Posterior vena cava (tissue), 2 donors: ENCODE data around the gene CCDC148. TPM values are rescaled to one million over a fixed set of nuclear protein-coding genes. Genes with fewer than 3 reads are reported as not detected.
"Not testable (repeated sequence)": the region's sequence is repeated elsewhere in the genome, so short reads cannot be mapped to it uniquely, and the experiment has no call there.

Source experiments
- DNase-seq: peaks from one replicate; pipeline ENCODE4 v3.0.0-alpha.2; 2020; ENCODE audit warnings: low spot score
- intact Hi-C, 2 donors: fragments of 100-400 bp; cut with DNase I; formaldehyde crosslinking; loops; one replicate each; pipeline versions ENCODE4 v1.14.1 to v1.14.2; 2022 to 2023
- total RNA-seq, 2 donors: library from RNA; stranded (reverse); fragmentation: NEBNext Ultra II Directional; extraction: Animal tissue kit (Norgen Biotek cat#: 25700); gene quantifications; one replicate each; pipeline ENCODE4 v1.2.1, GENCODE V29; 2021
- donor health status: DM: yes; HTN: yes; CAD: no.
- donor health status: DM: yes; HTN: yes; CAD: no.

Gene CCDC148
- total RNA-seq, 2 donors from 2014 or later: 0.43 to 0.79 TPM

DNA sequence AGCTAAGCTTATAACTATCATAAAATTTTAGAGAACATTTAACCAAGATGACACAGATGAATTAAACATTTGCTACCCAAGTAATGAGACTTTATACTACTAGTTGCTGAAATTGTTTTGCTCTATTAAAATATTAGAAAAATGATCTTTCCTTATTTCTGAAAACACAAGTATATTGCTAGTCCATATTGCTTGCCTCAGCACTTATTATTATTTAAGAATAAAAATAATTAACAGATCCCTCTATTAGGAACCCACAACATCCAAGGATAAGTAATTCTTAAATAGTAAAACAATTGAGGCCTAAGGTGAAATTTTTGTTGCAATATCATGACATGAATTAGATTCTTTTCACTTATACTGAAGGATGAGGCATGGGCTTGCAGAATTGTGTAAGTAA is 65.2 kb downstream of the CCDC148 start:
- DNase-seq: no peak
- intact Hi-C loops: no loop called here

DNA sequence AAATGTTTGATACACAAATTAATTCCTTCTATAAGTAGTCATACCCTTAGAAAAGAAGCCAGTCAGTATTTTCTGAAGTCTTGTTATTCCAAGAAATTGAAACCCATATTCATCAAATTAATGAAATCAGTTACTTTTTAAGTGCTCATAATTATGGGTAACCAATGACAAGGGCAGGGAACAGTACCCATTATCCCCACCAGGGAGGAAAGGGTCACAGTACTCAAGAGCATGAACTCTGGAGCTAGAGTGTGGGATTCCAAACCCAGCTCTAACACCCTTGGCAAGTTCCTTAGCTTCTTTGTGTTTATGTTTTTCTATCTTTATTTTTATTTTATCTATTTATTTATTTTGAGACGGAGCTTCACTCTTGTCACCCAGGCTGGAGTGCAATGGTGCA is 68.4 kb downstream of the CCDC148 start:
- intact Hi-C loops: no loop called here
- no peak for DNase-seq

DNA sequence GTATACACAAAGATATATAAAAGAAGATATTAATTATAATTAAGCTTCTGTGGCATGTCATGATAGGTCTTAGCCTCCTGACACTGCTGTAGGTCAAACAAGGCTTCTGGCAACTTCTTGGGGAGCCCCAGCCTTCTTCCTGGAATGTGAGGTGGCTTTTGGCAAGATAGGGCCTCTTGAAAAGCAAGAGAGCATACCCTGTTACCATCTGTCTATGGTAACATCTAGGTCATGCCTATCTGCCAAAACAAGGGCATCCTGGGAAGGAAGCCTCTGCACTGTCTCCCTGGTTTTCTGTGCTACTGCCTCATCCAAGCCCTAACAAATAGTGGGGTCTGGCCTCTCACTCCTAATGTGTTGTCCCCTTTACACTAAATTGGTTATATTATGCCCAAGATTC is 70.9 kb downstream of the CCDC148 start:
- no peak for DNase-seq
- intact Hi-C loops: no loop called here

DNA sequence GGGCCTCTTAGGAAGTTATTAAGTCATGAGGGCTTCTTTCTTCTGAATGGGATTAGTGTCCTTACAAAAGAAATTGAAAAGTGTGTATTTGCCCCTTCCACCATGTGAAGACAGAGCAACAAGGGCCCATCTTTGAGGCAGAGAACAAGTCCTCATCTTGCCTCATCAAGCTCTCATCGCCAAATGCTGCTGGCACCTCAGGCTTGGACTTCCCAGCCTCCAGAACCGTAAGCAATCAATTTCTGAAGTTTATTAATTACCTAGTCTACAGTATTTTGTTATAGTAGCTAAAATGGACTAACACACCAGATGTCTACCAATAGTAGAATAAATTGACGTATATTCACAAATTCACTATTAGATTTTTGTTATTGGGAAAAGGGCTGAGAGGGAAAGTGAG is 74.6 kb downstream of the CCDC148 start:
- intact Hi-C loops: no loop called here
- DNase-seq: no peak

DNA sequence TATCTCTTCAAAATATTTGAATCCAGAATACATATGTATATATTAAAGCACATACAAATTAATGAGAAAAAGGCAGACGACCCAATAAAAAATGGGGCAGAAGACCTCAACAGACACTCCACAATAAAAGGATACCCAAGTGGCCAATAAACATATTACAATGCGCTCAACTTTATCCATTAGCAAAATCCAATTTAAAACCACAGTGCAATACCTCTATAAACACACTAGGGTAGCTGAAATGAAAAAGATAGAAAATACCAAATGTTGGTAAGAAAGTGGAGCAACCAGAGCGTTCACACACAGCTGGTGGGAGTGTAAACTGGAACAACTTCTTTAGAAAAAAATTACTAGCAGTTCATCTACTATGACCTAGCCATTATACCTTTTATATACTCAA is 75.3 kb downstream of the CCDC148 start:
- intact Hi-C loops: no loop called here
- no peak for DNase-seq

DNA sequence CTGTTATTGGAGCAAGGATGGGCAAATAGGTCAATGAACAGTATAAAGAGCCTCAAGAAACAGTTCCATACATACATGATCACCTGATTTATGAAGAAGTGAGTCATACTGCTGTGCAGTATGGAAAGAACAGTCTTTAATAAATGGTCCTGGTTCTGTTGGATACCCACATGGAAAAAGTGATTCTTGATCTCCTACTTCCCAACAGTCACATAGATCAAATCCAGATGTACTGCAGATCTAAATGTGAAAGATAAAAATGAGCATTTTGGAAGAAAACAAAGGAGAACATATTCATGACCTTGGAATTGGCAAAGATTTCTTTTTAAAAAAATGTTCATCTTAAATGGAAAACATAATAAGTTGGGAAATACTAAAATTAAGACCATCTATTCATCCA is 75.8 kb downstream of the CCDC148 start:
- DNase-seq: no peak
- intact Hi-C loops: no loop called here

DNA sequence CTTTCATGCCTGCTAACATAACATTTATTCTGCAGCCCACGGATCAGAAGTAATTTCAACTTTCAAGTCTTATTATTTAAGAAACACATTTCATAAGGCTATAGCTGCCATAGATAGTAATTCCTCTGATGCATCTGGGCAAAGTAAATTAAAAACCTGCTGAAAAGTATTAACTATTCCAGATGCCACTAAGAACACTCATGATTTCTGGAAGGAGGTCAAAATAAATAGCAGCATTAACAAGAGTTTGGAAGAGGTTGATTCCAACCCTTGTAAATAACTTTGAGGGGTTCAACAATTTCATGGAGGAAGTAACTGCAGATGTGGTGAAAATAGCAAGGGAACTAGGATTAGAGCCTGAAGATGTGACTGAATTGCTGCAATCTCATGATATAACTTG is 77.6 kb downstream of the CCDC148 start:
- intact Hi-C loops: no loop called here
- no peak for DNase-seq

DNA sequence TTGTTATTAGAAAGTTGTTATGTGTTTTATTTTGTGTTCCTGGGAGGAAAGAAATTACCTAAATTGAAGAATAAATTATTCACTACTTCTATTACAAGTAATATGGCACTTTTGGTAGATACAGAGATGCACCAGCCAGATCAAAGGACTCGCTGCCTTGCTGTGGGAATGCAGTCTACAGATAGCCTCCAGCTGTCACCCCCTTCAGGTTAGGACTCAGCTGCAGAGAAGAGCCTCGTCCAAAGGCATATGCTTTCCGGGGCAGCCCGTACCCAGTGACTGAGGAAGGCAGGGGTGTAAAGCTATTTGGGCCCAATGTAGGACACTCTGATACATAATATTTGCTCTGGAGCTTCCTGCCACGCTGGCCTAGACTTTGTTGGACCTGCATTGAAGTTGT is 90.2 kb downstream of the CCDC148 start:
- intact Hi-C loops: no loop called here
- DNase-seq: no peak

DNA sequence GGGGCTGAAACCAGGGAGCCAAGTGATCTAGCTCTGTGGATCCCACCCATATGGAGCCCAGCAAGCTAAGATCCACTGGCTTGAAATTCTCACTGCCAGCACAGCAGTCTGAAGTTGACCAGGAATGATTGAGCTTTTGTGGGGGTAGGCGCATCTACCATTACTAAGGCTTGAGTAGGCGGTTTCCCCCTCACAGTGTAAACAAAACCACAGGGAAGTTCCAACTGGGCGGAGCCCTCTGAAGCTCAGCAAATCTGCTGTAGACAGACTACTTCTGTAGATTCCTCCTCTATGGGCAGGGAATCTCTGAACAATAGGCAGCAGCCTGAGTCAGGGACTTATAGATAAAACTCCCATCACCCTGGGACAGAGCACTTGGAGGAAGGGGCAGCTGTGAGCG is 96.7 kb downstream of the CCDC148 start:
- intact Hi-C loops: no loop called here
- no peak for DNase-seq

DNA sequence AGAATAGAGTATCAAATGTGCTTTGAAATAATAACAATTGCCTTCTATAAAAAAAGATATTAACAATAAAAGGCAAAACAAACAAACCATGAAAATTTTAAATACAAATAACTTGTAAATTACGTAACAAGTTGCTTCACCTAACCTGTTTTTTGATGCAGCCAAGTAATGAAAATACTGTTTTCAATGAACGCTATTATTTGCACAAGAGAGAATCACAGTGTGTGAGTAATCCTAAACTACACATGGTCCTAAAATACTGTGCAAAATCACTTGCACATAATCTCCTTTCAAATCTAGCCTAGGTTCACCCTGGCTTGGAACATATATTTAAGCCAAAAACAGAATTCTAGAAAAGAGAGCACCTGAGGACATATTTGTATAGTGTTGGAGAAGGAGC is 98.9 kb downstream of the CCDC148 start:
- no peak for DNase-seq
- intact Hi-C loops: no loop called here

DNA sequence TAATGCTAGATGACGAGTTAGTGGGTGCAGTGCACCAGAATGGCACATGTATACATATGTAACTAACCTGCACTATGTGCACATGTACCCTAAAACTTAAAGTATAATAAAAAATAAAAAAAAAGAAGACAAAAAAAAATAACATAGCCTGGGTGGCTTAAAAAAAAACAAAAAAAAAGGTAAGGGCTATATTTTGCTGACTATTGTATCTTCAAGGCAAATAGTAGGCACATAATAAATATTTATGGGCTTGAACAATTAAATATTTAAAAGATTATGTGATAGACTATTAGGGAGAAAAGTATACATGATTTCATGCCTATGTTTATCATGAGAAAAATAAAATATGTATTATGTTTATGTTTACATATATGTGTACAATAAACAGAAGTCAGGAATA is 99.4 kb downstream of the CCDC148 start:
- no peak for DNase-seq
- intact Hi-C loops: no loop called here

DNA sequence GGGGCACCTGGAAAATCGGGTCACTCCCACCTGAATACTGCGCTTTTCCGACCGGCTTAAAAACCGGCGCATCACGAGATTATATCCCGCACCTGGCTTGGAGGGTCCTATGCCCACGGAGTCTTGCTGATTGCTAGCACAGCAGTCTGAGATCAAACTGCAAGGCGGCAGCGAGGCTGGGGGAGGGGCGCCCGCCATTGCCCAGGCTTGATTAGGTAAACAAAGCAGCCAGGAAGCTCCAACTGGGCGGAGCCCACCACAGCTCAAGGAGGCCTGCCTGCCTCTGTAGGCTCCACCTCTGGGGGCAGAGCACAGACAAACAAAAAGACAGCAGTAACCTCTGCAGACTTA is 105.1 kb downstream of the CCDC148 start:
- DNase-seq, intact Hi-C loops: not testable (repeated sequence)

DNA sequence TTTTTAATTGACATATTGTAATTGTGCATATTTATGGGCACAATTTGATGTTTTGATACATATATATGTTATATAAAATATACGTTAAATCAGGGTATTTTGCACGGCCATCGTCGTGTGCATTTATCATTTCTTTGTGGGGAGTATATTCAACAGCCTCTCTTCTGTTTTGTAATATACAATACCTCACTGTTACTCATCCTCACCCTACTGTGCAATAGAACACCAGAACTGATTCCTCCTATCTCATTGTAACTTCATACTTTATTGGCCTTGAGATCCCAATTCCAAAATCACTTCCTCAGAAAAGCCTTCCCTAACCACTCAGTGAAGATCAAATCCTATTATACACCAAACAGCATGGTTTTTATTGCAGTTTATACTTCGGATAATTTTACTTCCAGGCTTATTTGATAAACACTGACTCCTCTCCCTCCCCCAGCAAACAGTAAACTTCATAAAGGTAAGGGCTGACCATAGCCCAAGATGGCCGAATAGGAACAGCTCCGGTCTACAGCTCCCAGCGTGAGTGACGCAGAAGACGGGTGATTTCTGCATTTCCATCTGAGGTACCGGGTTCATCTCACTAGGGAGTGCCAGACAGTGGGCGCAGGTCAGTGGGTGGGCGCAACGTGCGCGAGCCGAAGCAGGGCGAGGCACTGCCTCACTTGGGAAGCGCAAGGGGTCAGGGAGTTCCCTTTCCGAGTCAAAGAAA is 105.6 kb downstream of the CCDC148 start:
- DNase-seq, intact Hi-C loops: not testable (repeated sequence)

DNA sequence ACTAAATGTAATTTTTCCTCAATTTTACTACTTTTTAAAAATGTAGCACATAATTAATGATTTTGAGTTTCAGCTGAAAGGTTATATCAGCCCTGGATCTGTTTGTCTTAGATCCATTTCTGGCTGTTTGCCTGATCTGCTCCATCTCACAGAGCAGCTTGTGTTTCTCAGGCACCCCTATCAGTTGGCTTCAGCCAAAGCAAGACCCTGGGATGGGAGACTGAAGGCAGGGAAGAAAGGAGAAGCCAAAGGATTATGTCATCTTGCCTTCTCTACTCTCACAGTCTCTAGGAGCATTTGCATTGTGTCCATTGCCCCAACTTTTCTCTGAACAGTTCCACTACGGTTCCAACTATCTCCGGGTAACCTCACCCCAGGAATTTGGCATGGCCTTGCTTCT is 110.5 kb downstream of the CCDC148 start:
- no peak for DNase-seq
- intact Hi-C loops: no loop called here

DNA sequence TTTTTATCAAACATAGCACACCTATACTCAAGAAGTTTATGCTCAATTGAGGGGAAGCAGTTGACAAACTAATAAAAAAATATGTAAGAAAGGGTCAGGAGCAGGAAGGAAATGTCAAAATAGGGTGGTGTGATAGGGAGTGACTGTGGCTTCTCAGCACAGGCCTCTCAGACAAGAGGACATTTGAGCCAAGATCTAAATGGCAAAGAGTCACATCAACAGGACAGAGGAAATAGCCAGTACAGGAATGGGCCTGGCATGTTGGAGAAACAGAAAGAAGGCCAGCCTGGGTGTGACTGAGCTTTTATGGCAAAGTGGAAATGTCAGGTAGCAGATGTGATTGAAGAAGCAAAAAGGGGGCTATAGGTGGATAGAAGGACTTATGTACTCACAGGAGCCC is 117.0 kb downstream of the CCDC148 start:
- DNase-seq: no peak
- intact Hi-C loops: no loop called here

DNA sequence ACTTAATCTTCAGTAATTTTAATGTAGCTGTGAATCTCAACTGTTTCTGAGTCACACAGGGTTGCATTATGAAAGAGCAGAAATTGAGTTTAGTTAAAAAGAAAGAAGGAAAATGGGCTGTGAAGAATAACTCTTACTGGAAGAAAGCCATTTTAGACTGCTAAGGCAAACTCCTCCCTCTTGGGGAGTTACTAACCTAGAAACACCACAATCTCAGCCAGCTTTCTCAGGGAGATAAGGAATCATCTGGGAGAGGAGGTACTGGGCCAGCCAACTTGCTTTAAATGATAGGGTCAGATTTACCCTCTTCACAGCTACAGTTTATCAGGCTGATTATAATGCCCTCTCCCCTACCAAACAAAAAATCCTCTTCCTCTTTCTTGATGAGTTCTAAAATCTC is 119.5 kb downstream of the CCDC148 start:
- intact Hi-C loops: no loop called here
- DNase-seq: no peak

DNA sequence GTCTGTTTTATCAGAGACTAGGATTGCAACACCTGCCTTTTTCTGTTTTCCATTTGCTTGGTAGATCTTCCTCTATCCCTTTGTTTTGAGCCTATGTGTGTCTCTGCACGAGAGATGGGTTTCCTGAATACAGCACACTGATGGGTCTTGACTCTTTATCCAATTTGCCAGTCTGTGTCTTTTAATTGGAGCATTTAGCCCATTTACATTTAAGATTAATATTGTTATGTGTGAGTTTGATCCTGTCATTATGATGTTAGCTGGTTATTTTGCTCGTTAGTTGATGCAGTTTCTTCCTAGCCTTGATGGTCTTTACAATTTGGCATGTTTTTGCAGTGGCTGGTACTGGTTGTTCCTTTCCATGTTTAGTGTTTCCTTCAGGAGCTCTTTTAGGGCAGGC is 124.8 kb downstream of the CCDC148 start:
- DNase-seq, intact Hi-C loops: not testable (repeated sequence)

DNA sequence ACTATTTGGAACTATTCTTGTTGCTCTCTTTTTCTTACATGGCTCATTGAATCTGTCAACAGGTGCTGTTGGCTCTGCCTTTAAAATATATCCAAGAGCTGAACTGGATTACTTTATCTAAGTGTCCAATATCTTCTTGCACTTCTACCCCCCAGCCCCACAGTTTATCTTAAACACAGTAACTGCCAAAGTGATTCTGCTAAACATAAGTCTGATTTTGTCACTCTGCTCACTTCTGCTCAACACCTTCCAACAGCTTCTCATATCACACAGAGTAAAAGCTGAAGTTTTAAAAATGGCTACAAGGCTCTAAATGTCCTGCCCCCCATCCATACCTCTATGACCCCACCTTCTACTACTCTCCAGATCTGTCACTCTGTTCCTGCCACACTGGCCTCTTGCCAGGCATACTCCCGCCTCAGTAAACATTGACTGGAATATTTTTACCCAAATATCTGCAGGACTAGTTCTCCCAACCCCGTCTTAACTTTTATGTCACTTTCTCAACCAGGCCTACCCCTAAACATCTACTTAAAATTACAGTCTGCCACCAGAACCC is 130.7 kb downstream of the CCDC148 start:
- intact Hi-C loops: no loop called here

DNA sequence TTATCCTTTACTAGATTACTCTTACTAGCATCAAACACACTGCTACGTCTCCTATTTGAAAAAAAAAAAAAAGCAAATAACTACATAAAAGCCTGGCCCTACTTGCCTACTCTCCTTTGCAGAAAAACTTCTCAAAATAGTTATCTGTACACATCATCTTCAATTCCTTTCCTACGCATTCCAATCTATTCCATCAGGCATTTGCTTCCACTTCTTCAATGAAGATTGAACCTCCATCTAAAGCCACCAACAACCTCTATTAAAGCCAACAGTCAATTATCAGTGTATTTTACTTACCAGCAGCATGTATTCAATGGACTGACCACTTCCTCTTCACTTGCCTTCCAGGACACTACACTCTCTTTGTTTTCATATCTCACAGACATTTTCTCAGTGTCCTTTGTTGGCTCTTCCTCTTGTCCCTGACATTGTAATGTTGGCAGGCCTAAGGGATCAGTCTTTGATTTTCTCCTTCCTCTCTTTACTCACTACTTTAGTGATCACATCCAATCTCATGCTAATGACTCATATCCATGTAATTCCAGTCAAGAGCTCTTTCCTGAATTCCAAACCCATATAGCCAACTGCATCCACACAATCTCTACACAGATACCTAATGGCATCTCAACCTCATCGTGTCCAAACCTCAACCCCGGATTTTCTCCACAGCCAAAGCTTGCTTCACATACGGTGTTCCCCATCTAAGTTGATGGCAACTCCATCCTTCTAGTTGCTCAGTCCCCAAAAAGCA is 131.3 kb downstream of the CCDC148 start:
- intact Hi-C loops: no loop called here
- no peak for DNase-seq

More for the DNA sequence above, 130.7 kb downstream of the CCDC148 start:
- DNase-seq: no peak

DNA sequence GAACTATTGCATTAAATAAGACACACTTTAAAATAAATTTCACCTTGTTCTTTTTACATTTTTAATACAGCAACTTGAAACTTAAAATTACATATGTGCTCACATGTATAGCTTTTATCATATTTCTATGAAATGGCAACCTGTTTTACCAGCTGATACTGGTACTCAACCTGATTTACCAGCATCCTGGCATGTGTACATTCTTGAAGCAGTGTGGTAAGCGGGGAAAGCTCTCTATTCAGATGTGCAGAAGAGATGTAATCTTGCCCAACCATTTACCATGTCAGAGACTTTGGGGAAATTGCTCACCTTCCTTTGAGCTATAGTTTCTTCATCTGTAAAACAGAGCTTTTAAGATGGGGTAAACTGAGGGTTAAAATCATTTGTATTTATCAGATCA is 133.2 kb downstream of the CCDC148 start:
- intact Hi-C loops: no loop called here
- DNase-seq: no peak

DNA sequence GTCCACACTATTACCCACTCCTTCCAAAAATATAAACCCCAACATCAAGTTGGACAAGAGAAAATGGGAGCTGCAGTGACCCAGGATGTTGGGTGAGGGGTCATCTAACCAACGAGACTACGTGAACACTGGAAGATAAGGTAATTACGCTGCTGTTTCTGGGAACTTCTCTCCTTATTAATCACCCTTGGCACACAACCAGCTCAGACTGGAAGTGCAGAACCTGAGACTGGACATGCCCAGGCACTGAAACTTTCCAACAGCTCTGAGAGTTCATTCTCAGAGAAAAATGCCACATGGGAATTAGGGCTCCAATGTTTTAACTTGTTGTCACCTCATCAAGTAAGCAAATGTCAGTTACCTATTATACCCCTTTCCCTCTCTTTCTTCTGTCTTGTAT is 135.3 kb downstream of the CCDC148 start:
- DNase-seq: no peak
- intact Hi-C loops: no loop called here
